ENCODE measurements around the gene KLHDC8A. TPM values are rescaled to one million over a fixed set of nuclear protein-coding genes. Genes with fewer than 3 reads are reported as not detected.

Gene KLHDC8A
- total RNA-seq, 1 experiment from 2014 or later, result 0.49 TPM

- ChIA-PET POLR2A (no interaction called here), CTCF (interaction anchor here (1.0 to 1.6 kb wide), 3 partner anchors 8 to 93 kb away, joined by 3 to 6 read pairs (median 3); no protein-coding TSS in a partner anchor), RAD21 (ENCODE audit: low non-redundant PET in 1 of 2, low total read pairs in 2 of 2, uncharacterized antibody in 2 of 2, unreplicated experiment in 2 of 2) (no interaction called here)
- no peak overlapping the region for H2AFZ ChIP-seq (ENCODE audit: low read depth, low read length, poor library complexity, severe bottlenecking)
- no peaks in the 10 kb centered on the region for H3K9me3 ChIP-seq (ENCODE audit: control insufficient read depth in 1 of 2, insufficient read depth in 1 of 2, low read depth in 1 of 2, low read length in 2 of 2)
- intact Hi-C loops (cut with micrococcal nuclease), result no loop called here
- no TSS peak for BruUV-seq (replicated peaks)
- no peak overlapping the region for H3K27ac ChIP-seq (ENCODE audit: low read depth, low read length)
- H3K4me2 ChIP-seq (ENCODE audit: low read length), result no peak overlapping the region
- H3K27me3 ChIP-seq (ENCODE audit: insufficient read depth, low read length), result no peaks in the 10 kb centered on the region
- H4K20me1 ChIP-seq (ENCODE audit: insufficient read depth), result no peaks in the 10 kb centered on the region
- no peak overlapping the region for H3K4me3 ChIP-seq (replicated peaks in 1 of 2; ENCODE audit: low read depth in 1 of 2, low read length in 2 of 2)
- no peaks in the 10 kb centered on the region for H3K9me2 ChIP-seq (ENCODE audit: insufficient read depth)
- no peak overlapping the region for H3K9ac ChIP-seq (ENCODE audit: low read length)
- H3K36me3 ChIP-seq (ENCODE audit: control insufficient read depth in 1 of 2, insufficient read depth in 2 of 2, low read length in 2 of 2), result no peaks in the 10 kb centered on the region
- no peaks in the 10 kb centered on the region for H3K79me2 ChIP-seq (ENCODE audit: insufficient read depth, low read length)
- ATAC-seq (no peak), DNase-seq (ENCODE audit: low read depth, low spot score) (no peak)
- TF ChIP-seq SP1 (IDR thresholded peaks at IDR 0.05; ENCODE audit: low read depth), result no peak
- TF ChIP-seq ELF1 (IDR thresholded peaks at IDR 0.05; ENCODE audit: borderline replicate concordance, low read depth), result no peak
- no peak for TF ChIP-seq JUND (IDR thresholded peaks at IDR 0.05)
- TF ChIP-seq CEBPB (IDR thresholded peaks at IDR 0.05; ENCODE audit: low read depth), result no peak
- TF ChIP-seq EGR1 (IDR thresholded peaks at IDR 0.05; ENCODE audit: low read depth), result no peak
- TF ChIP-seq YY1 (IDR thresholded peaks at IDR 0.05; ENCODE audit: extremely low read depth, insufficient replicate concordance, low read depth, low read length), result no peak
- TF ChIP-seq EZH2phosphoT487 (IDR thresholded peaks at IDR 0.05; ENCODE audit: borderline replicate concordance), result no peak
- no peak for TF ChIP-seq RAD21 (IDR thresholded peaks at IDR 0.05; ENCODE audit: low read depth)
- TF ChIP-seq SIN3A (IDR thresholded peaks at IDR 0.05; ENCODE audit: low read depth), result no peak
- TF ChIP-seq TCF7L2 (IDR thresholded peaks at IDR 0.05; ENCODE audit: borderline replicate concordance, extremely low read depth, insufficient read depth, insufficient read length), result no peak
- no peak for TF ChIP-seq ZNF274 (IDR thresholded peaks at IDR 0.05; ENCODE audit: low read depth, low read length)
- TF ChIP-seq ATF3 (IDR thresholded peaks at IDR 0.05), result no peak
- H3K4me1 ChIP-seq (ENCODE audit: control insufficient read depth in 1 of 2, insufficient read depth in 2 of 2, low read length in 2 of 2), result peaks cover 0 to 12% of the 10 kb centered on the region in 2 experiments; a peak in 2 of 4 replicates
Observed at GRCh38 chr1:205345761-205346160, 11.0 kb downstream of the KLHDC8A start.
